Activated CD8-positive, alpha-beta T cell treated with anti-CD3 and anti-CD28 coated beads for 36 hours (primary cell): ENCODE measurements around the gene TAX1BP3. TPM values are rescaled to one million over a fixed set of nuclear protein-coding genes. Genes with fewer than 3 reads are reported as not detected.

Experiments
- ATAC-seq: fragments of 200-7000 bp; cut with Tn5 transposase; one replicate; pipeline ENCODE4 v1.10.0; 2021; ENCODE audit warnings: mild to moderate bottlenecking, moderate library complexity
- CTCF ChIA-PET: fragments of 350-600 bp; sonication (Branson Sonifier 250); formaldehyde crosslinking; loops from one replicate; lab custom pipeline; 2021; ENCODE audit warnings: antibody characterized with exemption; lab: Charles Lee
- POLR2A ChIA-PET: fragments of 350-600 bp; sonication (Branson Sonifier 250); formaldehyde crosslinking; loops from one replicate; lab custom pipeline; 2021; ENCODE audit warnings: antibody characterized with exemption; lab: Charles Lee
- DNase-seq: peaks from one replicate; pipeline ENCODE4 v3.0.0-alpha.2; 2020
- H3K27ac Mint-ChIP-seq: one replicate; pipeline ENCODE4 v1.8.0; 2021; ENCODE audit warnings: mild to moderate bottlenecking, mixed read lengths
- H3K27me3 Mint-ChIP-seq: one replicate; pipeline ENCODE4 v1.8.0; 2021; ENCODE audit warnings: mixed read lengths
- H3K36me3 Mint-ChIP-seq: one replicate; pipeline ENCODE4 v1.8.0; 2021; ENCODE audit warnings: low read depth, mixed read lengths
- H3K4me1 Mint-ChIP-seq: one replicate; pipeline ENCODE4 v1.8.0; 2021; ENCODE audit warnings: low read depth, mixed read lengths
- H3K4me3 Mint-ChIP-seq: one replicate; pipeline ENCODE4 v1.8.0; 2021; ENCODE audit warnings: mild to moderate bottlenecking, moderate library complexity, mixed read lengths
- H3K9me3 Mint-ChIP-seq: one replicate; pipeline ENCODE4 v1.8.0; 2021; ENCODE audit warnings: mixed read lengths
- CTCF ChIP-seq: fragments of 200-600 bp; IDR thresholded peaks from one replicate; pipeline ENCODE4 v1.8.0; 2022; ENCODE audit warnings: antibody characterized with exemption, mild to moderate bottlenecking
- intact Hi-C: fragments of 100-400 bp; cut with micrococcal nuclease; formaldehyde crosslinking; loops from one replicate; pipeline ENCODE4 v1.10.0; 2022
- total RNA-seq, 2 experiments: library from RNA; stranded (reverse); gene quantifications; one replicate each; pipeline ENCODE4 v1.2.3, GENCODE V29; 2021

TAX1BP3 gene
- total RNA-seq, 2 experiments from 2014 or later, result 14.3 to 15.1 TPM

GRCh38 chr17:3626831-3627768 lies 41.3 kb downstream of the TAX1BP3 start:
- no peak for TF ChIP-seq CTCF
- Mint-ChIP-seq H3K27ac (no peak overlapping the region), H3K27me3 (no peaks in the 10 kb centered on the region), H3K4me3 (no peak overlapping the region), H3K9me3 (no peaks in the 10 kb centered on the region), H3K36me3 (peaks cover 29% of the 10 kb centered on the region), H3K4me1 (no peaks in the 10 kb centered on the region)
- ChIA-PET POLR2A (no interaction called here), CTCF (interaction anchor here (0.7 kb wide), 1 partner anchor 21 kb away, joined by 3 read pairs; no protein-coding TSS in a partner anchor)
- DNase-seq (no peak), ATAC-seq (no peak)
- intact Hi-C loops, result loop anchor here (10.0 kb wide), 1 partner anchor 58 kb away; no protein-coding TSS in a partner anchor

GRCh38 chr17:3622977-3623594 lies 45.3 kb downstream of the TAX1BP3 start:
- no peak for TF ChIP-seq CTCF
- Mint-ChIP-seq H3K4me1 (no peaks in the 10 kb centered on the region), H3K36me3 (peaks cover 38% of the 10 kb centered on the region), H3K27me3 (no peaks in the 10 kb centered on the region), H3K9me3 (no peaks in the 10 kb centered on the region), H3K4me3 (no peak overlapping the region), H3K27ac (no peak overlapping the region)
- DNase-seq (no peak), ATAC-seq (no peak)
- intact Hi-C loops, result loop anchor here (10.0 kb wide), 1 partner anchor 62 kb away; no protein-coding TSS in a partner anchor
- ChIA-PET POLR2A (interaction anchor here (0.9 kb wide), 1 partner anchor 9 kb away, joined by 3 read pairs; no protein-coding TSS in a partner anchor), CTCF (interaction anchor here (3.8 kb wide), 1 partner anchor 20 kb away, joined by 14 read pairs; no protein-coding TSS in a partner anchor)

GRCh38 chr17:3621146-3621720 lies 47.1 kb downstream of the TAX1BP3 start:
- ATAC-seq (no peak), DNase-seq (no peak)
- intact Hi-C loops, result loop anchor here (10.0 kb wide), 1 partner anchor 64 kb away; no protein-coding TSS in a partner anchor
- no peaks in the 10 kb centered on the region for H3K4me1 Mint-ChIP-seq
- POLR2A ChIA-PET, result no interaction called here
- peaks cover 7% of the 10 kb centered on the region for H3K9me3 Mint-ChIP-seq
- CTCF ChIA-PET, result interaction anchor here (3.8 kb wide), 1 partner anchor 18 kb away, joined by 14 read pairs; no protein-coding TSS in a partner anchor
- no peak overlapping the region for H3K4me3 Mint-ChIP-seq
- H3K27ac Mint-ChIP-seq, result no peak overlapping the region
- TF ChIP-seq CTCF, result no peak
- peaks cover 43% of the 10 kb centered on the region for H3K36me3 Mint-ChIP-seq
- no peaks in the 10 kb centered on the region for H3K27me3 Mint-ChIP-seq

- peaks cover 7% of the 10 kb centered on the region for H3K9me3 Mint-ChIP-seq
- intact Hi-C loops, result no loop called here
- ChIA-PET POLR2A (no interaction called here), CTCF (interaction anchor here (1.0 kb wide), 1 partner anchor 13 kb away, joined by 3 read pairs; no protein-coding TSS in a partner anchor)
- no peak for TF ChIP-seq CTCF
- H3K27ac Mint-ChIP-seq, result no peak overlapping the region
- ATAC-seq, result no peak
- H3K36me3 Mint-ChIP-seq, result peaks cover 41% of the 10 kb centered on the region
- no peak overlapping the region for H3K4me3 Mint-ChIP-seq
- no peak for DNase-seq
- no peaks in the 10 kb centered on the region for H3K4me1 Mint-ChIP-seq
- H3K27me3 Mint-ChIP-seq, result no peaks in the 10 kb centered on the region
Measured at GRCh38 chr17:3615160-3615870, 53.1 kb downstream of the TAX1BP3 start.
